Measurements from ENCODE around the gene QRICH1.

DNA sequence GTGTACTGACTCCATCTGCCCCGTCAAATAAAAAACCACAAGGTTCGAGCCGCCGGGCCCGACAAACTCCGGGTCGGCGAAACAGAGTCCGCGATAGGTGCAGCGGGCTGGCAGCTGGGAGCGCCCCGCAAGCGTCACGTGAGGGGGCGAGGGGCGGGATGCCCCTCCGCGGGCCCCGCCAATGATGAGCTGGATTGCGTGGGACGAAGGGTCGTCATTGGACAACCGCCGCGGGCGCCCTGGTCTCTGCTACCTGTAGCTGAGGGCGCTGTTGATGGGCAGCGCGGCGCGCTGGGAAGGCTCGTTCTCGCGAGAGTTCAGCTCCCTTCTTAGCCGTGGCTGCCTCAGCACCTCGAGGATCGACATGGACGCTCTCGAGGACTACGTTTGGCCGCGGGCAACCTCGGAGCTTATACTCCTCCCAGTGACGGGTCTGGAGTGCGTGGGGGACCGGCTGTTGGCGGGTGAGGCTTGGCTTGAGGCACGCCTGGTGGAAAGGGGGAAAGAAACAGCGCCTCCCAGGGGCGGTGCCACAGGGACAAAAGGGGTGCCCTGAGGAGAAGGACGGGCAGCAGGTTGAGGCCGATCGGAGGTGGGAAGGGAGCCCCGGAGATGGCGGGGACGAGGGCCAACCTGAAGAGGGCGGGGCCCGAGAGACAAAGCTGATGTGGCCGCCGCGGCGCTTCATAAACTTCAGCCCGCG lies 86.7 kb downstream of the QRICH1 start, which contains the start of gene WDR6:
- TF ChIP-seq EZH2 (IDR thresholded peaks at IDR 0.05; ENCODE audit: borderline replicate concordance, control insufficient read depth, low read depth, low read length) (no peak), ATF2 (IDR thresholded peaks at IDR 0.05; ENCODE audit: low read length) (no peak; the same call in 1 of the 2 replicates), MTA3 (IDR thresholded peaks at IDR 0.05; ENCODE audit: borderline replicate concordance, low read length) (no peak)
